Measurements from ENCODE around the gene OR2J1. TPM values are rescaled to one million over a fixed set of nuclear protein-coding genes. Genes with fewer than 3 reads are reported as not detected.
"Not testable (repeated sequence)": the region's sequence is repeated elsewhere in the genome, so short reads cannot be mapped to it uniquely, and the experiment has no call there.

Gene OR2J1
- total RNA-seq, 2 experiments from 2014 or later: not detected

- H3K27me3 Mint-ChIP-seq: peaks cover 25% of the 10 kb centered on the region
- H3K4me1 Mint-ChIP-seq: no peaks in the 10 kb centered on the region
- CTCF ChIA-PET: no interaction called here
- no peaks in the 10 kb centered on the region for H3K36me3 Mint-ChIP-seq
- DNase-seq (no peak), ATAC-seq (no peak)
- H3K9me3 Mint-ChIP-seq (ENCODE audit: low read depth): no peaks in the 10 kb centered on the region
- no peak overlapping the region for H3K27ac Mint-ChIP-seq
- no peak overlapping the region for H3K4me3 Mint-ChIP-seq
Measured at GRCh38 chr6:29131691-29132090, 32.4 kb downstream of the OR2J1 start.

GRCh38 chr6:29137724-29138123 is 38.4 kb downstream of the OR2J1 start:
- H3K36me3 Mint-ChIP-seq: no peaks in the 10 kb centered on the region
- peaks cover 11% of the 10 kb centered on the region for H3K27me3 Mint-ChIP-seq
- CTCF ChIA-PET: no interaction called here
- ATAC-seq (no peak), DNase-seq (no peak)
- H3K4me1 Mint-ChIP-seq: no peaks in the 10 kb centered on the region
- no peak overlapping the region for H3K4me3 Mint-ChIP-seq
- H3K9me3 Mint-ChIP-seq (ENCODE audit: low read depth): no peaks in the 10 kb centered on the region
- no peak overlapping the region for H3K27ac Mint-ChIP-seq

- CTCF ChIA-PET: no interaction called here
- H3K36me3 Mint-ChIP-seq: no peaks in the 10 kb centered on the region
- ATAC-seq (no peak), DNase-seq (no peak)
- H3K27ac Mint-ChIP-seq: no peak overlapping the region
- no peaks in the 10 kb centered on the region for H3K4me1 Mint-ChIP-seq
- H3K9me3 Mint-ChIP-seq (ENCODE audit: low read depth): no peaks in the 10 kb centered on the region
- H3K4me3 Mint-ChIP-seq: no peak overlapping the region
- peaks cover 9% of the 10 kb centered on the region for H3K27me3 Mint-ChIP-seq
Measured at GRCh38 chr6:29141606-29142005, 42.3 kb downstream of the OR2J1 start.

GRCh38 chr6:29142309-29142708 is 43.0 kb downstream of the OR2J1 start:
- H3K9me3 Mint-ChIP-seq (ENCODE audit: low read depth): no peaks in the 10 kb centered on the region
- peaks cover 10% of the 10 kb centered on the region for H3K27me3 Mint-ChIP-seq
- no peaks in the 10 kb centered on the region for H3K36me3 Mint-ChIP-seq
- ATAC-seq: no peak
- no peak for DNase-seq
- no peaks in the 10 kb centered on the region for H3K4me1 Mint-ChIP-seq
- no peak overlapping the region for H3K27ac Mint-ChIP-seq
- CTCF ChIA-PET: no interaction called here
- no peak overlapping the region for H3K4me3 Mint-ChIP-seq

- ATAC-seq (no peak), DNase-seq (no peak)
- Mint-ChIP-seq H3K27ac (no peak overlapping the region), H3K4me1 (no peaks in the 10 kb centered on the region), H3K27me3 (peaks cover 8% of the 10 kb centered on the region), H3K4me3 (no peak overlapping the region), H3K36me3 (no peaks in the 10 kb centered on the region), H3K9me3 (ENCODE audit: low read depth) (no peaks in the 10 kb centered on the region)
- CTCF ChIA-PET: no interaction called here
Measured at GRCh38 chr6:29146179-29146578, 46.9 kb downstream of the OR2J1 start.

GRCh38 chr6:29147074-29147473 is 47.8 kb downstream of the OR2J1 start:
- Mint-ChIP-seq H3K27me3 (peaks cover 9% of the 10 kb centered on the region), H3K4me3 (no peak overlapping the region), H3K36me3 (no peaks in the 10 kb centered on the region), H3K27ac (no peak overlapping the region), H3K9me3 (ENCODE audit: low read depth) (no peaks in the 10 kb centered on the region), H3K4me1 (no peaks in the 10 kb centered on the region)
- ATAC-seq (no peak), DNase-seq (no peak)
- CTCF ChIA-PET: no interaction called here

- H3K9me3 Mint-ChIP-seq (ENCODE audit: low read depth); H3K27me3 Mint-ChIP-seq; ATAC-seq; H3K27ac Mint-ChIP-seq; CTCF ChIA-PET; DNase-seq; H3K36me3 Mint-ChIP-seq; H3K4me3 Mint-ChIP-seq; H3K4me1 Mint-ChIP-seq: not testable (repeated sequence)
Measured at GRCh38 chr6:29149444-29149843, 50.2 kb downstream of the OR2J1 start.

Other genes with a start within 250 kb of the OR2J1 start
- 10 to 100 TPM; 52.5 to 62.9 TPM for gene TRIM27, start 175.5 kb upstream of the OR2J1 start, total RNA-seq
- gene ZNF311, start 94.2 kb upstream of the OR2J1 start, total RNA-seq: under 1 TPM; 0.26 to 0.40 TPM
- gene OR2W1, start 54.3 kb upstream of the OR2J1 start, total RNA-seq: not detected
- gene OR2B3, start 12.2 kb upstream of the OR2J1 start, total RNA-seq: not detected
- not detected for gene OR2J3, start 8.6 kb downstream of the OR2J1 start, total RNA-seq
- not detected for gene OR2J2, start 71.4 kb downstream of the OR2J1 start, total RNA-seq
- not detected for gene OR14J1, start 202.2 kb downstream of the OR2J1 start, total RNA-seq

All from activated CD8-positive, alpha-beta memory T cell treated with anti-CD3 and anti-CD28 coated beads, Interleukin-2, amount 10 ng/mL, durations not matched to agents 7 days and 5 days (primary cell).